ENCODE results near the gene UNC45B.

UNC45B gene

GRCh38 chr17:35166526-35166925, 18.9 kb downstream of the UNC45B start:
- H3K27me3 ChIP-seq (ENCODE audit: insufficient read depth, poor library complexity, severe bottlenecking) = no peaks in the 10 kb centered on the region
- TF ChIP-seq CTCF (IDR thresholded peaks at IDR 0.05; ENCODE audit: insufficient read depth, low read length) (no peak), GABPA (IDR thresholded peaks at IDR 0.05; ENCODE audit: low read depth) (no peak), SPI1 (IDR thresholded peaks at IDR 0.05; ENCODE audit: borderline replicate concordance, low read depth) (no peak), REST (IDR thresholded peaks at IDR 0.05; ENCODE audit: insufficient replicate concordance, low read depth) (no peak), POLR2AphosphoS5 (IDR thresholded peaks at IDR 0.05; ENCODE audit: low read depth) (no peak)
- H3K4me3 ChIP-seq (replicated peaks; ENCODE audit: insufficient read depth, low read length) = no peak overlapping the region
- no peak overlapping the region for H3K27ac ChIP-seq (replicated peaks)
- DNase-seq (ENCODE audit: low read depth in 1 of 2, low spot score in 1 of 2) = no peak

GRCh38 chr17:35167046-35167445, 19.4 kb downstream of the UNC45B start:
- no peak for TF ChIP-seq GABPA (IDR thresholded peaks at IDR 0.05; ENCODE audit: low read depth)
- DNase-seq (ENCODE audit: low read depth in 1 of 2, low spot score in 1 of 2) = no peak
- H3K27me3 ChIP-seq (ENCODE audit: insufficient read depth, poor library complexity, severe bottlenecking) = no peaks in the 10 kb centered on the region
- no peak overlapping the region for H3K4me3 ChIP-seq (replicated peaks; ENCODE audit: insufficient read depth, low read length)
- H3K27ac ChIP-seq (replicated peaks) = no peak overlapping the region

GRCh38 chr17:35167666-35168065, 20.0 kb downstream of the UNC45B start:
- DNase-seq (ENCODE audit: low read depth in 1 of 2, low spot score in 1 of 2) = no peak
- Histone ChIP-seq H3K4me3 (replicated peaks; ENCODE audit: insufficient read depth, low read length) (no peak overlapping the region), H3K27me3 (ENCODE audit: insufficient read depth, poor library complexity, severe bottlenecking) (no peaks in the 10 kb centered on the region), H3K27ac (replicated peaks) (no peak overlapping the region)
- TF ChIP-seq GABPA (IDR thresholded peaks at IDR 0.05; ENCODE audit: low read depth) = no peak
- TF ChIP-seq SPI1 (IDR thresholded peaks at IDR 0.05; ENCODE audit: borderline replicate concordance, low read depth) = no peak
- no peak for TF ChIP-seq CTCF (IDR thresholded peaks at IDR 0.05; ENCODE audit: insufficient read depth, low read length)
- no peak for TF ChIP-seq POLR2AphosphoS5 (IDR thresholded peaks at IDR 0.05; ENCODE audit: low read depth)
- TF ChIP-seq REST (IDR thresholded peaks at IDR 0.05; ENCODE audit: insufficient replicate concordance, low read depth) = no peak

GRCh38 chr17:35169835-35170363, 22.3 kb downstream of the UNC45B start:
- no peak overlapping the region for H3K27ac ChIP-seq (replicated peaks)
- no peaks in the 10 kb centered on the region for H3K27me3 ChIP-seq (ENCODE audit: insufficient read depth, poor library complexity, severe bottlenecking)
- DNase-seq (ENCODE audit: low read depth in 1 of 2, low spot score in 1 of 2) = no peak
- TF ChIP-seq REST (IDR thresholded peaks at IDR 0.05; ENCODE audit: insufficient replicate concordance, low read depth) (no peak), POLR2AphosphoS5 (IDR thresholded peaks at IDR 0.05; ENCODE audit: low read depth) (no peak), SPI1 (IDR thresholded peaks at IDR 0.05; ENCODE audit: borderline replicate concordance, low read depth) (no peak), GABPA (IDR thresholded peaks at IDR 0.05; ENCODE audit: low read depth) (no peak), CTCF (IDR thresholded peaks at IDR 0.05; ENCODE audit: insufficient read depth, low read length) (no peak)
- no peak overlapping the region for H3K4me3 ChIP-seq (replicated peaks; ENCODE audit: insufficient read depth, low read length)
